Fibroblast of lung (primary cell): ENCODE measurements around the gene ACACB.

Experiments used
- CTCF ChIP-seq, 2 donors: IDR thresholded peaks in 1 of 2; conservative IDR thresholded peaks in 1 of 2; 1 replicate in 1 of 2; 2 replicates in 1 of 2; pipeline ENCODE4 v1.5.1; 2011 to 2012; ENCODE audit warnings: low read length in 2 of 2, control low read depth in 1 of 2, inconsistent platforms in 1 of 2, low read depth in 1 of 2, mild to moderate bottlenecking in 1 of 2
- EZH2 ChIP-seq: IDR thresholded peaks from 2 replicates; pipeline ENCODE4 v1.5.1; 2012; ENCODE audit warnings: low read length, control low read depth, mild to moderate bottlenecking; ENCODE audit errors: missing control alignments

- TF ChIP-seq CTCF (conservative IDR thresholded peaks at IDR 0.05 in 1 of 2, IDR thresholded peaks at IDR 0.05 in 1 of 2; ENCODE audit: low read depth in 1 of 2, low read length in 2 of 2) (no peak), EZH2 (no peak)
Observed at GRCh38 chr12:109218996-109219395, 102.6 kb downstream of the ACACB start.
